ENCODE measurements around the gene DLG2. TPM values are rescaled to one million over a fixed set of nuclear protein-coding genes. Genes with fewer than 3 reads are reported as not detected.

DLG2 gene
- total RNA-seq, 1 donor from 2014 or later: 2.1 TPM

- DNase-seq (ENCODE audit: low read depth, low spot score): no peak
- no peaks in the 10 kb centered on the region for H3K4me1 Mint-ChIP-seq
- no peaks in the 10 kb centered on the region for H3K27me3 Mint-ChIP-seq (ENCODE audit: low read depth)
- no peak overlapping the region for H3K4me3 Mint-ChIP-seq
- H3K27ac Mint-ChIP-seq (ENCODE audit: unreplicated experiment): no peak overlapping the region
- no peaks in the 10 kb centered on the region for H3K9me3 Mint-ChIP-seq
- TF ChIP-seq CTCF (conservative IDR thresholded peaks at IDR 0.05): no peak
- no peaks in the 10 kb centered on the region for H3K36me3 Mint-ChIP-seq (ENCODE audit: low read depth)
Measured at GRCh38 chr11:85313741-85314140, 313.4 kb downstream of the DLG2 start.

GRCh38 chr11:85310479-85310878, 316.7 kb downstream of the DLG2 start:
- Mint-ChIP-seq H3K27ac (ENCODE audit: unreplicated experiment) (no peak overlapping the region), H3K9me3 (no peaks in the 10 kb centered on the region), H3K4me1 (no peaks in the 10 kb centered on the region), H3K36me3 (ENCODE audit: low read depth) (no peaks in the 10 kb centered on the region), H3K27me3 (ENCODE audit: low read depth) (no peaks in the 10 kb centered on the region), H3K4me3 (no peak overlapping the region)
- DNase-seq (ENCODE audit: low read depth, low spot score): no peak
- no peak for TF ChIP-seq CTCF (conservative IDR thresholded peaks at IDR 0.05)

GRCh38 chr11:85307366-85307765, 319.8 kb downstream of the DLG2 start:
- no peak for TF ChIP-seq CTCF (conservative IDR thresholded peaks at IDR 0.05)
- H3K4me3 Mint-ChIP-seq: no peak overlapping the region
- no peaks in the 10 kb centered on the region for H3K4me1 Mint-ChIP-seq
- H3K27ac Mint-ChIP-seq (ENCODE audit: unreplicated experiment): no peak overlapping the region
- no peaks in the 10 kb centered on the region for H3K27me3 Mint-ChIP-seq (ENCODE audit: low read depth)
- DNase-seq (ENCODE audit: low read depth, low spot score): no peak
- H3K9me3 Mint-ChIP-seq: no peaks in the 10 kb centered on the region
- no peaks in the 10 kb centered on the region for H3K36me3 Mint-ChIP-seq (ENCODE audit: low read depth)

- H3K36me3 Mint-ChIP-seq (ENCODE audit: low read depth): no peaks in the 10 kb centered on the region
- H3K4me3 Mint-ChIP-seq: no peak overlapping the region
- H3K27ac Mint-ChIP-seq (ENCODE audit: unreplicated experiment): no peak overlapping the region
- no peaks in the 10 kb centered on the region for H3K27me3 Mint-ChIP-seq (ENCODE audit: low read depth)
- no peak for DNase-seq (ENCODE audit: low read depth, low spot score)
- no peak for TF ChIP-seq CTCF (conservative IDR thresholded peaks at IDR 0.05)
- H3K4me1 Mint-ChIP-seq: peaks cover 5% of the 10 kb centered on the region
- no peaks in the 10 kb centered on the region for H3K9me3 Mint-ChIP-seq
Measured at GRCh38 chr11:85301895-85302678, 325.1 kb downstream of the DLG2 start.

- Mint-ChIP-seq H3K9me3 (no peaks in the 10 kb centered on the region), H3K4me1 (peaks cover 5% of the 10 kb centered on the region), H3K4me3 (no peak overlapping the region), H3K36me3 (ENCODE audit: low read depth) (no peaks in the 10 kb centered on the region), H3K27ac (ENCODE audit: unreplicated experiment) (peak overlapping the region; percentile 76), H3K27me3 (ENCODE audit: low read depth) (no peaks in the 10 kb centered on the region)
- no peak for DNase-seq (ENCODE audit: low read depth, low spot score)
- TF ChIP-seq CTCF (conservative IDR thresholded peaks at IDR 0.05): no peak
Measured at GRCh38 chr11:85299258-85299942, 327.7 kb downstream of the DLG2 start.
